ENCODE results near the gene CCNL2.

CCNL2 gene

DNA sequence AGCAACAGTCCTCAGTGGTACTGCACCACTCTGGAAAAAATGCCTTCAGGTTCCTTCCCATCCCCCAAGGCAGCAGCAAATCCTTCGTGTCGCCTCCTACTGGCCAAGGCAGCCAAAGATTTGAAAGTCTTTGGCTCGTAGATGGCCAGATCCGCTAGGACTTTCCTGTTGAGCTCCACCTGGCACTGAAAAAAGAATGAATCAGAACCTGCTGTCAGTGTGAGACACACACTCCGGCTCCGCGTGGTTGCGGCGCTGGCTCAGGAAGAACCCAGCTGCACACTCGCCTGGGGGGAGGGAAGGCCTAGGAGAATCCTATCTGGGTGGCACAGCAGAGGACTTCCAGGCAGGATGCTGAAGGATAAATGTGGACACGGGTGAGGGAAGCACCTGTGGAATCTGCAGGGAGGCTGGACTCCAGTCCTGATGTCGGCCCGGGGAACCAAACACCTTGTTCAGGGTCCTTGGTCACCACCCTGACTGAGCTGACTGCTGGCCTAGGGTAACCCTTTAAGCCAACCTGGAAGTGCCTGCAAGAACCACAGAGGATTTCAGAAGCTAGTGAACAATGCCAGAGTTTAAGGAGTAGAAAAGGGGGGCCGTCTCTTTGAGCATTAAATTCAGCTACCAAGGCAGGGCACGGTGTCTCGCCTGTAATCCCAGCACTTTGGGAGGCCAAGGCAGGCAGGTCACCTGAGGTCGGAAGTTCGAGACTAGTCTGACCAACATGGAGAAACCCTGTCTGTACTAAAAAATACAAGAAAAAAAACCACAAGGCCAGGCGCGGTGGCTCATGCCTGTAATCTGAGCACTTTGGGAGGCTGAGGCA, 3.2 kb upstream of the CCNL2 start:
- no peak for DNase-seq (ENCODE audit: low spot score)
- TF ChIP-seq, protein P1, sequence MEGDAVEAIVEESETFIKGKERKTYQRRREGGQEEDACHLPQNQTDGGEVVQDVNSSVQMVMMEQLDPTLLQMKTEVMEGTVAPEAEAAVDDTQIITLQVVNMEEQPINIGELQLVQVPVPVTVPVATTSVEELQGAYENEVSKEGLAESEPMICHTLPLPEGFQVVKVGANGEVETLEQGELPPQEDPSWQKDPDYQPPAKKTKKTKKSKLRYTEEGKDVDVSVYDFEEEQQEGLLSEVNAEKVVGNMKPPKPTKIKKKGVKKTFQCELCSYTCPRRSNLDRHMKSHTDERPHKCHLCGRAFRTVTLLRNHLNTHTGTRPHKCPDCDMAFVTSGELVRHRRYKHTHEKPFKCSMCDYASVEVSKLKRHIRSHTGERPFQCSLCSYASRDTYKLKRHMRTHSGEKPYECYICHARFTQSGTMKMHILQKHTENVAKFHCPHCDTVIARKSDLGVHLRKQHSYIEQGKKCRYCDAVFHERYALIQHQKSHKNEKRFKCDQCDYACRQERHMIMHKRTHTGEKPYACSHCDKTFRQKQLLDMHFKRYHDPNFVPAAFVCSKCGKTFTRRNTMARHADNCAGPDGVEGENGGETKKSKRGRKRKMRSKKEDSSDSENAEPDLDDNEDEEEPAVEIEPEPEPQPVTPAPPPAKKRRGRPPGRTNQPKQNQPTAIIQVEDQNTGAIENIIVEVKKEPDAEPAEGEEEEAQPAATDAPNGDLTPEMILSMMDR (IDR thresholded peaks at IDR 0.05; ENCODE audit: extremely low read depth, missing control alignments) = peak; percentile 49

- TF ChIP-seq, protein P1 (IDR thresholded peaks at IDR 0.05; ENCODE audit: extremely low read depth, missing control alignments) = no peak
- no peak for DNase-seq (ENCODE audit: low spot score)
Measured at GRCh38 chr1:1401457-1402010, 2.4 kb upstream of the CCNL2 start.

DNA sequence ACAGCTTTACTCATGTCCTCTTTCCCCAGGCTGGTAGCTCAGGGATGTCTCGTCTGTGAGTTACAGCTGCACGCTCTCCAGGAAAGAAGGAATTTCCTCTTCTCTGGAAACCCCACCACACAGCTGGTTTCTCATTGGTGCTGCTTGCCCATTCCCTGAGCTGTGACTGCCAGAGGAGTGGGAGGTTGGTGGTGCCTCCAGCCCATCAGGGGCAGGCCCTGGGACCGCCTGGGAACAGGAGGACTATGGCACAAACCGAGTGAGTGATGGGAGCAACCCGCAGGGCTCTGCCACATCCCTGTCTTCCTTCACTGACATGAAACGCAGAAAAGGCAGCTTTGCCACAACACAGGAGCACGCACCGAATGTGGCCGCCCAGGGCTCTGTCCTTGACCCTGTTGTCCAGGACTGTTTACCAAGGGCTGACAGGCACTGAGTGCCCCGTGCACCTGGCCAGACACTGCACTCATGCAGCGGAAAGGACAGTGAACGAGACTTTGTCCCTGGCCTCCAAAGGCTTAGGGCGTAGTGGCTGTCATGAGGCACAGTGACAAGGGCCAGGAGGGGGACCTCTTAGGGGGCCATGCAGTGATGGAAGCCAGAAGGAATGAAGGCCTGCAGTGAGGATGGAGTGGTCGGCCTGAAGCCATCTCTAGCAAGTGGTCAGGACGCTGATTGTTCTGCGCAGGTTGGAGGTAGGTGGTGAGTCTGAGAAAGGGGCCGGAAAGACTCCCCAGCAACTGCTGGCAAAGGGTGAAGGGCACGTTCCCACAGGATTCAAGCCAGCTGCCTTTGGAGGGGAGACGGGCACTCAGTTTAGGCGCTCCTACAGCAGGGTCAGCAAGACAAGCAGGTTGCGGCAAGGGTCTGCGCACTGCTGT, 1.7 kb upstream of the CCNL2 start:
- TF ChIP-seq, protein P1 (IDR thresholded peaks at IDR 0.05; ENCODE audit: extremely low read depth, missing control alignments) = no peak

GRCh38 chr1:1399872-1400575, 889 bp upstream of the CCNL2 start:
- DNase-seq (ENCODE audit: low spot score) = no peak
- TF ChIP-seq, protein P1 (IDR thresholded peaks at IDR 0.05; ENCODE audit: extremely low read depth, missing control alignments) = no peak

More for the DNA sequence above, 1.7 kb upstream of the CCNL2 start:
- no peak for DNase-seq (ENCODE audit: low spot score)

DNA sequence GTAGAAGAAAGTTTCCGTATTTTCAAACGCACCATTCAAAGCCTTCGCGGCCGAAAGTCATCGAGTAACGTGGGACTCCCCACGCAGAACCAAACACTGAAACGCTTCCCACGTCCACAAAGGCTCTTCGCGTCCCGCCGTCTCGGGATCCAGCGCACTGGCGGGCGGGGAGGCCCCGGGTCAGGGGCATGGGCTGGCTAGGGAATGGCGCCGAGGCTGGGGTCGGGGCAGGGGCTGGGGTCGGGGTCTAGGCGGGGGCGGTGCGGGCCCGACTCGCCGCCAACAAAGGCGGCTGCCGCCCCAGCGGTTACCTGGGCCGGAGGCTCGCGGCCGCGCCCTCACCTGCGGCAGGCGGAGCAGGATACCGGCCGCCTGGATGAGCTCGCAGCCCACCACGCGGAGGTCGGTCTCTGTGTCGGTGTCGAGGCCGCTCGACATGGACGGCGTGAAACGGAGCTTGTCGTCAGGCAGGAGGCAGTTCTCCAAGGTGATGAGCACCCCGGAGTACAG, 403 bp downstream of the CCNL2 start:
- no peak for DNase-seq (ENCODE audit: low spot score)
- TF ChIP-seq, protein P1 (IDR thresholded peaks at IDR 0.05; ENCODE audit: extremely low read depth, missing control alignments) = no peak

- no peak for DNase-seq (ENCODE audit: low spot score)
- TF ChIP-seq, protein P1 (IDR thresholded peaks at IDR 0.05; ENCODE audit: extremely low read depth, missing control alignments) = no peak
Measured at GRCh38 chr1:1397839-1398523, 1.2 kb downstream of the CCNL2 start.

Measured in GM20000 (cell line).